ENCODE results near the gene LENG8.

Gene LENG8

DNA sequence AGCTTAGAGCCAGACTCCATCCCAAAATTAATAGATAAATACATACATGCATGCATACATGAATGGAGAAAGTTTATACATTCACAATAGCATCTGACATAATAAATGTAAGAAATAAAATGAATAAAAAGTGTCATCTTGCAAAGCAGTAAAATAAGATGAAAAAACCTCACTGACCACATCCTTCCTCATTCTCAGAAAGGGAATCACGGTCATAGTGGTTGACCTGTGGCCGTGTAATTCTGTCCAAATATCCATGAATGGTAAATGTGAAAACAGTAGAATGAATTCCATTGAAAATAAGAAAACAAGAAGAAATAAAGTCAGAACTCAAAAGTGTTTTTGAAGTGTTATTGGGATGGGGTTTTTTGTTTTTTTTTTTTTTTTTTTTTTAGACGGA is 33.9 kb downstream of the LENG8 start:
- ATAC-seq (ENCODE audit: low read depth) (no peak), DNase-seq (ENCODE audit: low spot score) (no peak)
- Histone ChIP-seq H3K36me3 (ENCODE audit: low read depth) (no peaks in the 10 kb centered on the region), H3K4me3 (ENCODE audit: severe bottlenecking) (no peak overlapping the region), H3K27ac (ENCODE audit: poor library complexity, severe bottlenecking) (no peak overlapping the region), H3K27me3 (ENCODE audit: insufficient read depth, poor library complexity, severe bottlenecking) (no peaks in the 10 kb centered on the region), H3K4me1 (ENCODE audit: insufficient read depth, poor library complexity, severe bottlenecking) (no peaks in the 10 kb centered on the region), H3K9me3 (ENCODE audit: severe bottlenecking) (no peaks in the 10 kb centered on the region)
- no peak for TF ChIP-seq CTCF (IDR thresholded peaks at IDR 0.05; ENCODE audit: poor library complexity, severe bottlenecking)

DNA sequence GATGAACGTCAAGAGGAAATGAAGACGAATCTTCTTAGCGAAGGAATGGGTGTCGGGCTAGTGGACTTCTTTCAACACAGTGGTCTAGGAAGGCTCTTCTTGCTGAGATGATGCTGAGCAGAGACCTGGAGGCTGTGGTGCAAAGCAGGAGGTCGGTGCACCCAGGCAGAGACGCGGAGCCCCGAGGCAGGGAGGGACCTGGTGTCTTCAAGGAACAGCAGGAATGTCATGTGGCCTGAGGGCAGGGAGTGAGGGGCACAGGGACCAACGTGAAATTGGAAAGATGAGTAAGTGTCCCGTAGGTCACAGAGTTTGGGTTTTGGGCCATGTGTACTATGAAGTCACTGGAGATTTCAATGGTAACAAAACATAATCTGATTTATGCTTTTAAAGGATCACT is 35.5 kb downstream of the LENG8 start:
- no peak for ATAC-seq (ENCODE audit: low read depth)

GRCh38 chr19:54485851-54486250 is 36.9 kb downstream of the LENG8 start:
- no peak for TF ChIP-seq CTCF (IDR thresholded peaks at IDR 0.05; ENCODE audit: poor library complexity, severe bottlenecking)
- Histone ChIP-seq H3K36me3 (ENCODE audit: low read depth) (no peaks in the 10 kb centered on the region), H3K4me3 (ENCODE audit: severe bottlenecking) (no peak overlapping the region), H3K4me1 (ENCODE audit: insufficient read depth, poor library complexity, severe bottlenecking) (no peaks in the 10 kb centered on the region), H3K27me3 (ENCODE audit: insufficient read depth, poor library complexity, severe bottlenecking) (peaks cover 4% of the 10 kb centered on the region), H3K27ac (ENCODE audit: poor library complexity, severe bottlenecking) (no peak overlapping the region), H3K9me3 (ENCODE audit: severe bottlenecking) (no peaks in the 10 kb centered on the region)
- DNase-seq (ENCODE audit: low spot score) (no peak), ATAC-seq (ENCODE audit: low read depth) (no peak)

More for the DNA sequence above, 35.5 kb downstream of the LENG8 start:
- H3K4me1 ChIP-seq (ENCODE audit: insufficient read depth, poor library complexity, severe bottlenecking), result no peaks in the 10 kb centered on the region
- H3K36me3 ChIP-seq (ENCODE audit: low read depth), result no peaks in the 10 kb centered on the region
- H3K27me3 ChIP-seq (ENCODE audit: insufficient read depth, poor library complexity, severe bottlenecking), result peaks cover 4% of the 10 kb centered on the region
- no peak overlapping the region for H3K27ac ChIP-seq (ENCODE audit: poor library complexity, severe bottlenecking)
- no peak for TF ChIP-seq CTCF (IDR thresholded peaks at IDR 0.05; ENCODE audit: poor library complexity, severe bottlenecking)
- no peaks in the 10 kb centered on the region for H3K9me3 ChIP-seq (ENCODE audit: severe bottlenecking)
- no peak overlapping the region for H3K4me3 ChIP-seq (ENCODE audit: severe bottlenecking)
- DNase-seq (ENCODE audit: low spot score), result no peak

GRCh38 chr19:54489341-54489740 is 40.3 kb downstream of the LENG8 start:
- TF ChIP-seq CTCF (IDR thresholded peaks at IDR 0.05; ENCODE audit: poor library complexity, severe bottlenecking), result no peak
- no peak overlapping the region for H3K4me3 ChIP-seq (ENCODE audit: severe bottlenecking)
- H3K9me3 ChIP-seq (ENCODE audit: severe bottlenecking), result no peaks in the 10 kb centered on the region
- no peaks in the 10 kb centered on the region for H3K4me1 ChIP-seq (ENCODE audit: insufficient read depth, poor library complexity, severe bottlenecking)
- H3K27me3 ChIP-seq (ENCODE audit: insufficient read depth, poor library complexity, severe bottlenecking), result peaks cover 4% of the 10 kb centered on the region
- ATAC-seq (ENCODE audit: low read depth), result no peak
- H3K36me3 ChIP-seq (ENCODE audit: low read depth), result no peaks in the 10 kb centered on the region
- DNase-seq (ENCODE audit: low spot score), result no peak
- H3K27ac ChIP-seq (ENCODE audit: poor library complexity, severe bottlenecking), result no peak overlapping the region

DNA sequence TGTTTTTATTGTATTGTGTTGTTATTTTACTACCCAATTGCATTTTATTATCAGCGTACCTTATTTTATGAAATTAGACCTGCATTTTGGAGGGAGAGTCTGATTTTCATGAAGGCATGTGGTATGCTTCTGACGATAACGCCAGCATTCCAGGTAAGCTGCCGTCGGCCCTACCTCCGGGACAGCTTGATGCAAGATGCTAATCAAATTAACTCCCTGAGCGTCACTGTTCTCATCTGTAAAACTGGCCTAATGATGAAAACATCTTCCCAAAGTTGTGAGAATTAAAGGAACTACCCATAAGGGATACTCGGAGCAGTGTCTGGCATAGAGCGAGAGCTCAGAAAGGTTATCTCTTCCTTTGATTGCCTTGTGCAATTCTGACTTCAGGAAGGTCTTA is 40.8 kb downstream of the LENG8 start:
- no peaks in the 10 kb centered on the region for H3K4me1 ChIP-seq (ENCODE audit: insufficient read depth, poor library complexity, severe bottlenecking)
- no peaks in the 10 kb centered on the region for H3K9me3 ChIP-seq (ENCODE audit: severe bottlenecking)
- ATAC-seq (ENCODE audit: low read depth) (no peak), DNase-seq (ENCODE audit: low spot score) (no peak)
- H3K27me3 ChIP-seq (ENCODE audit: insufficient read depth, poor library complexity, severe bottlenecking), result peaks cover 4% of the 10 kb centered on the region
- no peak for TF ChIP-seq CTCF (IDR thresholded peaks at IDR 0.05; ENCODE audit: poor library complexity, severe bottlenecking)
- no peak overlapping the region for H3K27ac ChIP-seq (ENCODE audit: poor library complexity, severe bottlenecking)
- no peaks in the 10 kb centered on the region for H3K36me3 ChIP-seq (ENCODE audit: low read depth)
- H3K4me3 ChIP-seq (ENCODE audit: severe bottlenecking), result no peak overlapping the region

Measured in RWPE2 (cell line).